ENCODE results near the gene PRXL2B.

- TF ChIP-seq CTCF (IDR thresholded peaks at IDR 0.05; ENCODE audit: low read depth, low read length, poor library complexity, severe bottlenecking) = no peak
- no peak for TF ChIP-seq EZH2phosphoT487 (IDR thresholded peaks at IDR 0.05; ENCODE audit: borderline replicate concordance, low read length)
These were observed 44.8 kb downstream of the PRXL2B start for GRCh38 chr1:2631136-2632050.
